GM12878 (cell line): Measurements from ENCODE around the gene TMEM131L. TPM values are rescaled to one million over a fixed set of nuclear protein-coding genes. Genes with fewer than 3 reads are reported as not detected.

Source experiments
- CBX5 ChIP-seq: sonication (generic); IDR thresholded peaks from 2 replicates; pipeline ENCODE4 v1.6.1; 2016; ENCODE audit warnings: low read depth, moderate library complexity, mild to moderate bottlenecking, inconsistent platforms
- ESRRA ChIP-seq: IDR thresholded peaks from 2 replicates; pipeline ENCODE4 v1.6.1; 2012; ENCODE audit warnings: mild to moderate bottlenecking, low read length, improper control_type of control experiment
- FOS ChIP-seq: IDR thresholded peaks from 3 replicates; pipeline ENCODE4 v1.6.1; 2011; ENCODE audit warnings: borderline replicate concordance; ENCODE audit not compliant: insufficient read length; ENCODE audit errors: extremely low read depth
- JUNB ChIP-seq: IDR thresholded peaks from 2 replicates; pipeline ENCODE4 v1.6.1; 2016; ENCODE audit warnings: antibody characterized with exemption, mild to moderate bottlenecking
- JUND ChIP-seq: IDR thresholded peaks from 2 replicates; pipeline ENCODE4 v1.6.1; 2012; ENCODE audit warnings: low read depth, mild to moderate bottlenecking, low read length, improper control_type of control experiment, moderate library complexity
- LARP7 ChIP-seq: fragments of 450-650 bp; IDR thresholded peaks from 2 replicates; pipeline ENCODE4 v1.6.1; 2017; ENCODE audit warnings: mild to moderate bottlenecking
- MEF2B ChIP-seq: fragments of 450-650 bp; IDR thresholded peaks from 2 replicates; pipeline ENCODE4 v1.6.1; 2018; ENCODE audit warnings: mild to moderate bottlenecking, moderate library complexity; ENCODE audit not compliant: partially characterized antibody, poor library complexity, severe bottlenecking
- MTA2 ChIP-seq: fragments of 450-650 bp; IDR thresholded peaks from 2 replicates; pipeline ENCODE4 v1.6.1; 2016; ENCODE audit warnings: low read depth, mild to moderate bottlenecking, moderate library complexity
- NR2C1 ChIP-seq: fragments of 450-650 bp; IDR thresholded peaks from 2 replicates; pipeline ENCODE4 v1.6.1; 2017; ENCODE audit warnings: antibody characterized with exemption, mild to moderate bottlenecking, moderate library complexity
- NR2F1 ChIP-seq: fragments of 450-650 bp; conservative IDR thresholded peaks from 2 replicates; pipeline ENCODE4 v1.6.1; 2017; ENCODE audit warnings: mild to moderate bottlenecking
- RB1 ChIP-seq: fragments of 450-650 bp; formaldehyde crosslinking; IDR thresholded peaks from 2 replicates; pipeline ENCODE4 v1.6.1; 2017; ENCODE audit warnings: mild to moderate bottlenecking, borderline replicate concordance
- RUNX3 ChIP-seq: IDR thresholded peaks from 2 replicates; pipeline ENCODE4 v1.6.1; 2012; ENCODE audit warnings: low read length, inconsistent platforms
- SPI1 ChIP-seq: IDR thresholded peaks from 2 replicates; pipeline ENCODE4 v1.6.1; 2011; ENCODE audit warnings: low read depth, mild to moderate bottlenecking, low read length, moderate library complexity, borderline replicate concordance; ENCODE audit not compliant: insufficient read depth
- SUZ12 ChIP-seq: fragments of 200-600 bp; sonication (generic); IDR thresholded peaks from one replicate; pipeline ENCODE4 v1.6.1; 2018; ENCODE audit warnings: antibody characterized with exemption, mild to moderate bottlenecking; ENCODE audit not compliant: unreplicated experiment
- YBX1 ChIP-seq: fragments of 450-650 bp; IDR thresholded peaks from 2 replicates; pipeline ENCODE4 v1.6.1; 2016; ENCODE audit warnings: antibody characterized with exemption
- ZBED1 ChIP-seq: IDR thresholded peaks from 2 replicates; pipeline ENCODE4 v1.6.1; 2016; ENCODE audit warnings: borderline replicate concordance
- ZNF622 ChIP-seq: fragments of 450-650 bp; IDR thresholded peaks from 2 replicates; pipeline ENCODE4 v1.6.1; 2017; ENCODE audit warnings: mild to moderate bottlenecking, inconsistent platforms
- ZSCAN29 ChIP-seq: fragments of 450-650 bp; IDR thresholded peaks from 2 replicates; pipeline ENCODE4 v1.6.1; 2017; ENCODE audit warnings: mild to moderate bottlenecking, moderate library complexity
- polyA plus RNA-seq, 11 experiments: library from polyadenylated mRNA; depleted of rRNA in 4 of 11; unstranded in 6 of 11; stranded (reverse) in 5 of 11; fragments of >200 nt; fragmentation: Nextera tagmentation in 4 of 11; fragmentation: Illumina TruSeq in 1 of 11; extraction: Ambion mirVana in 4 of 11; extraction: Trizol in 1 of 11; gene quantifications; 1 replicate in 1 of 11; 2 replicates in 10 of 11; pipeline versions ENCODE4 v1.2.1 to v1.2.3, GENCODE V29; 2011 to 2016; ENCODE audit warnings: inconsistent platforms in 2 of 11, missing spikeins in 2 of 11, low read depth in 1 of 11
- total RNA-seq, 4 experiments: library from RNA; depleted of rRNA in 3 of 4; stranded (reverse); fragments of >200 nt in 3 of 4; fragmentation: Illumina TruSeq in 1 of 4; extraction: Trizol in 1 of 4; gene quantifications; 2 replicates each; pipeline versions ENCODE4 v1.2.1 to v1.2.3, GENCODE V29; 2013 to 2021
- TF ChIP-seq, protein P1 (sequence below): IDR thresholded peaks from 2 replicates; pipeline ENCODE4 v1.6.1; 2012; ENCODE audit warnings: low read length, inconsistent platforms
- TF ChIP-seq, protein P2 (sequence below): fragments of 450-650 bp; IDR thresholded peaks from 2 replicates; pipeline ENCODE4 v1.6.1; 2017; ENCODE audit warnings: mild to moderate bottlenecking
- TF ChIP-seq, protein P3 (sequence below): fragments of 450-650 bp; formaldehyde crosslinking; IDR thresholded peaks from 2 replicates; pipeline ENCODE4 v1.4.0; 2020; ENCODE audit warnings: mild to moderate bottlenecking, moderate library complexity
- TF ChIP-seq, protein P4 (sequence below): fragments of 450-650 bp; IDR thresholded peaks from 2 replicates; pipeline ENCODE4 v1.6.1; 2017; ENCODE audit warnings: low read depth, mild to moderate bottlenecking, moderate library complexity

The TMEM131L gene
- total and polyA plus RNA-seq, 10 of the 15 experiments (the other 5 are each of a cell fraction or from before 2014, with no cell fraction given) = 8.5 to 101 (median 74.4) TPM

DNA sequence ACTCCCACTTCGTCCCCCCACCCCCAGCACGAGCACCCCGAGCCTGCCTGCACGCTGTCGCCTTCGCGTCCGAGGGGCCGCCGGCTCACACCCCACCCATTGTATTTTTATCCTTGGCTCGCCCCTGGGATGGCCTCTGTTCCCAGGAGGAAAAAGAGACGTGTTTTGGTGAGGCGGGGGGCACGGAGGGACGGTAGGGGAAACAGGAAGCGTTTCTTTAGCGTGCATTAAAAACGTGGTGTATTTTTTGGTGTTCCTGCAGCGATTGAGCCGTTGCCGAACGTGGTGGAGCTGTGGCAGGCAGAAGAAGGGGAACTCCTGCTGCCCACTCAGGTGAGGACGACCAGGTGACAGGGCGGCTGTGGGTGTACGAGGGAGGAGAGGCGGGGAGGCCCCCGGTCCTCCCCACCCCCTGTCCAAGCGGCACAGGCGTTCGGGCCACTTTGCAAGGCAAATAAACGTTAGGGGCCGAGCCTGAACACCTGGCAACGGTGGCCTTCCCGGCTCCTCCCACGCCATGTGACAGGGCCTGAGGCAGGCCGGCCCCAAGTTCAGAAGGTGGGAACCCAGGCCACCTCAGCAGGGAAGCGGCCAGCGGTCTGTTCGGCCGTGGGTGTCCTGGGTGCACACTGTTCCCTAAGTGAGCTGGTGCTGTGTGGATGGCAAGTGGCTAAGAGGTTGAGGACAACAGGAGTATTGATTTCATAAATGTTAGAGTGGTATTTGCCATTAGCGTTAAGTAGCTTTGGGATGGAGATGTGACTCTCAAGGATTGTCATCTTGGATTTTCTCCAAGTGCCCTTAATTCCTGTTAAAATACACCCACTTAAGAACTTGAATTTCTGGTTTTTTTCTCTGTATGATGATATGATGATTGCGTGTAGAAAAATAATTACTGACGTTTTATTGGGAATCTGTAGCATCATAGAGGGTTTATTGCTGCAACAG, 1.1 kb downstream of the TMEM131L start (continued):
- TF ChIP-seq, protein P1, sequence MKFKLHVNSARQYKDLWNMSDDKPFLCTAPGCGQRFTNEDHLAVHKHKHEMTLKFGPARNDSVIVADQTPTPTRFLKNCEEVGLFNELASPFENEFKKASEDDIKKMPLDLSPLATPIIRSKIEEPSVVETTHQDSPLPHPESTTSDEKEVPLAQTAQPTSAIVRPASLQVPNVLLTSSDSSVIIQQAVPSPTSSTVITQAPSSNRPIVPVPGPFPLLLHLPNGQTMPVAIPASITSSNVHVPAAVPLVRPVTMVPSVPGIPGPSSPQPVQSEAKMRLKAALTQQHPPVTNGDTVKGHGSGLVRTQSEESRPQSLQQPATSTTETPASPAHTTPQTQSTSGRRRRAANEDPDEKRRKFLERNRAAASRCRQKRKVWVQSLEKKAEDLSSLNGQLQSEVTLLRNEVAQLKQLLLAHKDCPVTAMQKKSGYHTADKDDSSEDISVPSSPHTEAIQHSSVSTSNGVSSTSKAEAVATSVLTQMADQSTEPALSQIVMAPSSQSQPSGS = no peak; the same call in 1 of the 2 replicates
- TF ChIP-seq JUND = no peak
- peak; percentile 67 for TF ChIP-seq NR2F1
- no peak for TF ChIP-seq RB1
- peak; percentile 16; the same call in 1 of the 2 replicates for TF ChIP-seq JUNB
- TF ChIP-seq, protein P2, sequence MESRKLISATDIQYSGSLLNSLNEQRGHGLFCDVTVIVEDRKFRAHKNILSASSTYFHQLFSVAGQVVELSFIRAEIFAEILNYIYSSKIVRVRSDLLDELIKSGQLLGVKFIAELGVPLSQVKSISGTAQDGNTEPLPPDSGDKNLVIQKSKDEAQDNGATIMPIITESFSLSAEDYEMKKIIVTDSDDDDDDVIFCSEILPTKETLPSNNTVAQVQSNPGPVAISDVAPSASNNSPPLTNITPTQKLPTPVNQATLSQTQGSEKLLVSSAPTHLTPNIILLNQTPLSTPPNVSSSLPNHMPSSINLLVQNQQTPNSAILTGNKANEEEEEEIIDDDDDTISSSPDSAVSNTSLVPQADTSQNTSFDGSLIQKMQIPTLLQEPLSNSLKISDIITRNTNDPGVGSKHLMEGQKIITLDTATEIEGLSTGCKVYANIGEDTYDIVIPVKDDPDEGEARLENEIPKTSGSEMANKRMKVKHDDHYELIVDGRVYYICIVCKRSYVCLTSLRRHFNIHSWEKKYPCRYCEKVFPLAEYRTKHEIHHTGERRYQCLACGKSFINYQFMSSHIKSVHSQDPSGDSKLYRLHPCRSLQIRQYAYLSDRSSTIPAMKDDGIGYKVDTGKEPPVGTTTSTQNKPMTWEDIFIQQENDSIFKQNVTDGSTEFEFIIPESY = no peak
- no peak for TF ChIP-seq ZSCAN29
- TF ChIP-seq RUNX3 = peak; percentile 61
- TF ChIP-seq NR2C1 = no peak
- no peak; the same call in 1 of the 2 replicates for TF ChIP-seq LARP7
- TF ChIP-seq CBX5 = peak; percentile 19; the same call in 1 of the 2 replicates
- TF ChIP-seq FOS = no peak
- TF ChIP-seq MTA2 = peak; percentile 38; the same call in 1 of the 2 replicates
- TF ChIP-seq YBX1 = no peak
- peak; percentile 58; the same call in 1 of the 2 replicates for TF ChIP-seq ZBED1
- no peak for TF ChIP-seq ESRRA
- TF ChIP-seq SPI1 = peak; percentile 53; the same call in 1 of the 2 replicates
- TF ChIP-seq MEF2B = peak; percentile 32
- no peak for TF ChIP-seq ZNF622
- TF ChIP-seq SUZ12 = no peak
- TF ChIP-seq, protein P3, sequence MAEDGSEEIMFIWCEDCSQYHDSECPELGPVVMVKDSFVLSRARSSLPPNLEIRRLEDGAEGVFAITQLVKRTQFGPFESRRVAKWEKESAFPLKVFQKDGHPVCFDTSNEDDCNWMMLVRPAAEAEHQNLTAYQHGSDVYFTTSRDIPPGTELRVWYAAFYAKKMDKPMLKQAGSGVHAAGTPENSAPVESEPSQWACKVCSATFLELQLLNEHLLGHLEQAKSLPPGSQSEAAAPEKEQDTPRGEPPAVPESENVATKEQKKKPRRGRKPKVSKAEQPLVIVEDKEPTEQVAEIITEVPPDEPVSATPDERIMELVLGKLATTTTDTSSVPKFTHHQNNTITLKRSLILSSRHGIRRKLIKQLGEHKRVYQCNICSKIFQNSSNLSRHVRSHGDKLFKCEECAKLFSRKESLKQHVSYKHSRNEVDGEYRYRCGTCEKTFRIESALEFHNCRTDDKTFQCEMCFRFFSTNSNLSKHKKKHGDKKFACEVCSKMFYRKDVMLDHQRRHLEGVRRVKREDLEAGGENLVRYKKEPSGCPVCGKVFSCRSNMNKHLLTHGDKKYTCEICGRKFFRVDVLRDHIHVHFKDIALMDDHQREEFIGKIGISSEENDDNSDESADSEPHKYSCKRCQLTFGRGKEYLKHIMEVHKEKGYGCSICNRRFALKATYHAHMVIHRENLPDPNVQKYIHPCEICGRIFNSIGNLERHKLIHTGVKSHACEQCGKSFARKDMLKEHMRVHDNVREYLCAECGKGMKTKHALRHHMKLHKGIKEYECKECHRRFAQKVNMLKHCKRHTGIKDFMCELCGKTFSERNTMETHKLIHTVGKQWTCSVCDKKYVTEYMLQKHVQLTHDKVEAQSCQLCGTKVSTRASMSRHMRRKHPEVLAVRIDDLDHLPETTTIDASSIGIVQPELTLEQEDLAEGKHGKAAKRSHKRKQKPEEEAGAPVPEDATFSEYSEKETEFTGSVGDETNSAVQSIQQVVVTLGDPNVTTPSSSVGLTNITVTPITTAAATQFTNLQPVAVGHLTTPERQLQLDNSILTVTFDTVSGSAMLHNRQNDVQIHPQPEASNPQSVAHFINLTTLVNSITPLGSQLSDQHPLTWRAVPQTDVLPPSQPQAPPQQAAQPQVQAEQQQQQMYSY = no peak
- TF ChIP-seq, protein P4, sequence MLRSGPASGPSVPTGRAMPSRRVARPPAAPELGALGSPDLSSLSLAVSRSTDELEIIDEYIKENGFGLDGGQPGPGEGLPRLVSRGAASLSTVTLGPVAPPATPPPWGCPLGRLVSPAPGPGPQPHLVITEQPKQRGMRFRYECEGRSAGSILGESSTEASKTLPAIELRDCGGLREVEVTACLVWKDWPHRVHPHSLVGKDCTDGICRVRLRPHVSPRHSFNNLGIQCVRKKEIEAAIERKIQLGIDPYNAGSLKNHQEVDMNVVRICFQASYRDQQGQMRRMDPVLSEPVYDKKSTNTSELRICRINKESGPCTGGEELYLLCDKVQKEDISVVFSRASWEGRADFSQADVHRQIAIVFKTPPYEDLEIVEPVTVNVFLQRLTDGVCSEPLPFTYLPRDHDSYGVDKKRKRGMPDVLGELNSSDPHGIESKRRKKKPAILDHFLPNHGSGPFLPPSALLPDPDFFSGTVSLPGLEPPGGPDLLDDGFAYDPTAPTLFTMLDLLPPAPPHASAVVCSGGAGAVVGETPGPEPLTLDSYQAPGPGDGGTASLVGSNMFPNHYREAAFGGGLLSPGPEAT = peak; percentile 80
